ENCODE measurements around the gene TP63.
A peak's percentile ranks its signal among the peaks of the same experiment; 100 is the strongest.
"Not testable (repeated sequence)": the region's sequence is repeated elsewhere in the genome, so short reads cannot be mapped to it uniquely, and the experiment has no call there.

Gene TP63

DNA sequence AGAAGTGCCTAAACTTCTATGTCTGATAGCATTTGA is at the start of gene TP63:
Gene TP63 (plus strand): TSS at position 17 of the 36 bp plus-strand sequence. CDS start 127 bp downstream, outside the sequence.
- DNase-seq (no peak), ATAC-seq (no peak)

DNA sequence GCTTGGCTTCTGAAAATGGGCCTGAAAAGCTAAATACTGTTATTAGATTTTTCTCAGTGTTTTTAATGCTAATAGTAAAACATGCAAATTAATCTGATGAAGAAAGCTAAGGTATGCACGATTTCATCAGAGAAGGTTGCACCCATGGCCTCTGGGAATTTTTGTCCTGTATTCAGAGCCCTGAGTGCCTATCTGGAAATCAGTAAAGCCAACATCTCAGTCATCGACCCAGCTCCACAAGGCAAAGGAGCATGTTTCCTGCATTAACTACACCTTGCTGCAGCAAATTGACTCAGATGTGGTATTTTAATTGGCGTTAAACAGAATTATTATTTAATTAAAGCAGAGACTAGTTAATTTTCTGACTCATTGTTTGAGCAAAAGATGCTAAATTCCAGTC is 49.0 kb upstream of the TP63 start:
- ATAC-seq (no peak), DNase-seq (no peak)

DNA sequence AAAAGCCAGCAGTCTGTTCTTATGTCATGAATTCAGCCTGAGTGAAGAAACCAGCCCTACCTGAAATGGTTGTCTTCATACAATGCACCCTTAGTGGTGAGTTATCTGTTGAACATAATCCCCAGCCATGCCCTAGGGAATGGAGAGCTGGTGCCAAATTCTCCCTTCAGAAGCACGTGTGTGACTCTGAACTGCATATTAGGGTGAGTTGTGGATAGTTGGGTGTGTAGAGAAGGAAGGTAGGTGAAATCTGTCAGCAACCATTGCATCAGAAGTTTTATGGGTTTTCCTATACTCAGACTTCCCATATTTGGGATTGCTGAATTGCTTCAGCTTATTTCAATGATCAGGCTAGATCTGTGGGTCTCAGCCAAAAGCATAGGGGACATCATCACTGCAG is 46.5 kb upstream of the TP63 start:
- DNase-seq (no peak), ATAC-seq (no peak)

DNA sequence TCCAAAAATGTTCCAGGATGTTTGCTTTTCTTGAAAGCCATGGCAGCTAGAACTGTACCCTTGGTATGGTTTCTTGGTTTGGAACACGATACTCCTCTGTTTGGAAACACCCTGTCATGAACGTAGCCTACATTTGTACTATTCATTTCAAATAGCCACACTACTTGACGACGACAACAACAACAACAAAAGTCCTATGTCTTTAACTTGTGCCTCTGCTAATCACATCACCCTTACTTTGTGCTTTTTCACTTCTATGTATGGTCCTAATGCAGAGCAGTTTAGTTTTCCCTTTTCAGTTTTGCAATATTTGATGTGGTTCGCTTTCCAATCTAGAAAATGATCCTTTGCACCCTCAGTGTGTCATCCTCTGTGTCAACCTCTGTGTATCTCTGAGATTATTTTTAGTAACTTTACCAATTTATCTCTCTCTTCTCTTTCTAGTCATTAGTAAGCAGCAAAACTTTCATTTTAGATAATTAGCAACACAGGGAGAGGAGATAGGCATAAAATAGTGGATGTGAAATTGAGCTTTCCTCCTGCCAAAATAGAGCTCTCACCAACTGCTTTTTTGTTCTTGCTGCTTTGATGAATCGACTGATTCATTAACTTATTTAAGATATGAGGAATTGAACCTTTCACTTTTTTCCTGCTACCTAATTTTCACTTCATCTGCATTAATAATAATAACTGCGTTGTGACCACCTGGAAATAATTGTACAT is 44.1 kb upstream of the TP63 start:
- DNase-seq = no peak
- peak; percentile 85 for ATAC-seq

DNA sequence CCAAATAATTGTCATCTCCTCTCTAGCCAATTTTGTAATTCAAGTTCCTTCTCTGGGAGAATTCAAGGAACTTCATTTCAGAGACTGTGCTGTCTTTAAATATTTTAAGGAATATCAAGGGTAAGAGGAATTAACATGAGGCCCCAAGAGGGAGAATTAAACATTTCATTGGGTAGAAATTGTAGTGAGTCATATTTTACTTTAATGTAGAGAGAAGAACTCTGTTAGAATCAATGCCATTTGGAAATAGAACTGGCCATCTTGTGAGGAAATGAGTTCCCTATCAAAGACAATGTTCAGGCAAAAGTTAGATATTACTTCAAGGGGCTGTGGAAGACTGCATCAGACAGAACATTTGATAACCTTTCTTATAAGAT is 43.5 kb upstream of the TP63 start:
- no peak for DNase-seq
- no peak for ATAC-seq

DNA sequence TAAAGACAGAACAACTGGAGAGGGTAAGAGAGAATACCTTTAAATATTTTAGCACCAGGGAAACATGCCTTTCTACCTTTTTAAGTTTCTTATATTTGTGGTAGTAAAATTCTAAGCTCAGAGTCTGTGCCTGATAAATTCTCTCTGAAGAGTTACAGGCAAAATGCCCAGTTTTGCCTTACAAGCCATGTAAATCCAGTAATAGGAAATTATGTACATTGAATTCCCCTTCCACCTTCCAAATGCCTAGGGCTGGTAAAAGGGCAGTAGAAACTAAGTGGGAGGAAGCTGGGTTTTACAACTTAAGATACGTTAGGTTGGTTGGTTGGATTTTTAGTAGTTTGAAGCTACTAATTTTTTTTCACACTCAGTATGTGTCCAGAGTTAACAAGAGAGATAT is 43.1 kb upstream of the TP63 start:
- ATAC-seq (no peak), DNase-seq (no peak)

DNA sequence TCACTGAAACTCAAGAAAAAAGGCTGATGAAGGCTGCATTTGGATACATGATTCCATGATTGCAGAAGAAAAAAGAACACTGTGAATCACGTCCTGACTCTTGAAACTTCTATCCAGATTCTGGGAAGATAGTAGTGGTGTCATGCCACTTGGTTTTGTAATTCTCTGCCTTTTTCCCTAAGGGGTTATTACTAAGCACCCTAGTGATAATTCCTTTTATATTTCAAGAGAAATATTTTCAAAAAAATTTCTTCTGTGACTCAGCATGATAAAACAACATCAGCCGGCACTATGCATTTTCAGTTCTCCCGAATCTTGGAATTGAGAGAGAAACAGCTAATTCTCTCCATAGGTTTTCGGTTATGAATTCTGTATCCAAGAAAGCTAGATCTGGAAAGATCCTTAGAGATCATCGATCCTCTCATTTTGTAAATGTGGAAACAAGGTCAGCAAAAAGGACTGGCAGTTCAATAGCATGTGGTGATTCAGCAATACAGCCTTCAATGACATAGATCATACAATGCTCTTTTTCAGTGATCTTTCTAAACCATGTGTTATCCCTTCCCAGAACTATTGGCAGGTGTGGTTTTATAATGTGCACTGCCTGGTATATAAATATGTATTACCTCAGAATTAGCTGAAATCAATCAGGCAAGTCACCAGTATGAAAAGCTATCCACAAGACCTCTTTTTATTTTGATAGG is 42.6 kb upstream of the TP63 start:
- no peak for DNase-seq
- ATAC-seq = no peak

DNA sequence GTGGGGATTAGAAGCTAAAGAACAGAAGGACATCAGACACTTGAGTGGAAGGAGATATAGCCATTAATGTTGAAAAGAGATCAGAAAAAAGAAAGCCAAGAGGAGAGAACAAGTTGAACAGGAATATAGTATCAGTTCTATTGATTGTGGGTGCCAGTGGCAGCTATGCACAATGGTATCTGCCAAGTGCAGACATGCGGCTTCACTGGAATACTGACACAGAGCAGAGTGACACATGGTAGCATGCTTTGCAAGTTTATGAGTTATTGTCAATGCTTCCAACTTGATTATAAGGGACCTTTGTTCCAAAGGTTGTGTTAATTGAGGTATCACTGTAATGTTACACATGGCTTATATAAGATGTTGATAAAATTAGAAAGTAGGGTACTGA is 42.0 kb upstream of the TP63 start:
- no peak for ATAC-seq
- DNase-seq = no peak

DNA sequence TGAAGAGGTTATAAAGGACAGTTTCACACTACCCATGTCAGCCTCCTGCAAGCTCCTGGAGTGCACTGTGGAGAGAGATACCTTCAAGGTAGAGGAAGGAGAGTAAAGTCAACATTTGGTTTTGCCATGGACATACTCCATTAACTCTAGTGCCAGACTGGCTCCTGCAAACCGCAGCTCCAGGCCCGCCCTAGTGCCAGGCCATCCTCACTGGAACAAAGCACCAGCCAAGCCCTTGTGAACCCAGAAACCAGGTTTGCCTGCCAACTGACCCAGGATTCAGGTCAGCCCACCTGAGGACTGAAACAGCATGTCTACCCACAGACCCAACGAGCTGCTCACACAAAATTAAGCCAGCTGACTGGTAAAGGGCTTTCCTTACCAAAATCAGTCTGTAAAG is 41.0 kb upstream of the TP63 start:
- no peak for ATAC-seq

DNA sequence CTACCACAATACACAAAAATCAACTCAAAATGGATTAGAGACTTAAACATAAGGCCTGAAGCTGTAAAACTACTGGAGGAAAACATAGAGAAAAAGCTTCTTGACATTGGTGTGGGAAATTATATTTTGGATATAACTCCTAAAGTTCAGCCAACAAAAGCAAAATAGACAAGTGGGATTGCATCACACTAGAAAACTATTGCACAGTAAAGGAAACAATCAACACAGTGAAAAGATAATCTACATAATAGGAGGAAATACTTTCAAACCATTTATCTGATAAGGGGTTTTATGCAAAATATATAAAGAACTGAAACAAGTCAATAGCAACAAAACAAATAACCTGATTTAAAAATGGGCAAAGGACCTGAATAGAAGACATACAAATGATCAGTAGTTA is 37.6 kb upstream of the TP63 start:
- no peak for ATAC-seq
- DNase-seq = no peak

More for the DNA sequence above, 41.0 kb upstream of the TP63 start:
- no peak for DNase-seq

DNA sequence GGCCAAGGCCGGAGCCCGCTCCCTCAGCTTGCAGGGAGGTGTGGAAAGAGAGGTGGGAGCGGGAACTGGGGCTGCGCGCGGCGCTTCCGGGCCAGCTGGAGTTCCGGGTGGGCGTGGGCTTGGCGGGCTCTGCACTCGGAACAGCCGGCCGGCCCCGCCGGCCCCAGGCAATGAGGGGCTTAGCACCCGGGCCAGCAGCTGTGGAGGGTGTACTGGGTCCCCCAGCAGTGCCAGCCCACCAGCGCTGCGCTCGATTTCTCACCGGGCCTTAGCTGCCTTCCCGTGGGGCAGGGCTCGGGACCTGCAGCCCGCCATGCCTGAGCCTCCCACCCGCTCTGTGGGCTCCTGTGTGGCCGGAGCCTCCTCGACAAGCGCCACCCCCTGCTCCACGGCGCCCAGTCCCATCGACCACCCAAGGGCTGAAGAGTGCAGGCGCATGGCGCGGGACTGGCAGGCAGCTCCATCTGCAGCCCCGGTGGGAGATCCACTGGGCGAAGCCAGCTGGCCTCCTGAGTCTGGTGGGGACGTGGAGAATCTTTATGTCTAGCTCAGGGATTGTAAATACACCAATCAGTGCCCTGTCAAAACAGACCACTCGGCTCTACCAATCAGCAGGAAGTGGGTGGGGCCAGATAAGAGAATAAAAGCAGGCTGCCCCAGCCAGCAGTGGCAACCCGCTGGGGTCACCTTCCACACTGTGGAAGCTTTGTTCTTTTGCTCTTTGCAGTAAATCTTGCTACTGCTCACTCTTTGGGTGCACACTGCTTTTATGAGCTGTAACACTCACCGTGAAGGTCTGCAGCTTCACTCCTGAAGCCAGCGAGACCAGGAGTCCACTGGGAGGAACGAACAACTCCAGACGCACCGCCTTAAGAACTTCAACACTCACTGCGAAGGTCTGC is 34.9 kb upstream of the TP63 start:
- ATAC-seq, DNase-seq: not testable (repeated sequence)

DNA sequence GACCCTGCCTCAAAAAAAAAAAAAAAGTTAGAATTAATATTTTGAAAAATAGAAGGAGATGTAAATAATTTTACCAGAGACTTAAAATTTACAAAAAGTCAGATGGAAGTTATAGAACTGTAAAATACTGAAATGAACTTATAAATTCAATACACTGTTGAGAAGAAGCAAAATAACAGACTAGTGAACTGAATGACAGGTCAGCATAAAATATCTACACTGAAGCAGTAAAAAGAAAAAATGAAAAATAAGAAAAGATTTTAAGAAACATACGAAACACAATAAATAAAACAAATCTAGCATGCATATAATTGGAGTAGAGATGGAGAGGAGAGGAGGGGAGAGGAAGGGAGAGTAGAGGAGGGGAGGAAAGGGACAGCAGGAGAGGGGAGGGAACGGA is 33.3 kb upstream of the TP63 start:
- DNase-seq = no peak
- no peak for ATAC-seq

DNA sequence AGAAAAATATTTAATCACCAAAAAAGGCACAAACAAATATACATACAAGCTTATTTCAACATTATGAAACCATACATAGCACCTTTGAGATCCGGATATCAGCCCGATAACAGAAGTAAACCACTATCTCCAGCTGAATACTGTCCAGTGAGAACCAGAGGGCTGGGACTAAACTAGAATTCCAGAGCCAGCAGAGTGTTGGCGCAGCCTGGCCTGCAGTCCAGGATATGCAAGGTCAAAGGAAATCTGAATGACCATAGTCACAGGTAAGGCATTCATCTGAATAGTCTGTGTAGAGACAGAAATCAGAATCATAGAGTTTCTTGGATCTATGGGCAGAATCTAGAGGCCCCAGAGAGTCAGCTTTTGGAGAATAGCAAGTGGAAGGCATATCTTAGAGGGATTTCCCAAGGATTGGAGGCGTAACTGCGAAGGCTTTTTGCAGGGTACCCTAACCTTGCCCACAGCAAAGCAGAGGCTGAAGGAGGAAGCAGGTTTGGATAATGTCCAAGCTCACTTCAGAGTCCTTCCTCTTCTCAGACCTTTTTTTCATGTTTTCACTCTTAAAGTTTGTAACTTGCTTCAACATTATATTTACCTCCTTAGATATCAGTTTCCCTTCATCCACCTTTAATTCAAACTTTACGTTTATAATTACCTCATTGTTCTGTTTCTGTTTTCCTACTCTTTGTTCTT is 32.5 kb upstream of the TP63 start:
- ATAC-seq (no peak), DNase-seq (no peak)

DNA sequence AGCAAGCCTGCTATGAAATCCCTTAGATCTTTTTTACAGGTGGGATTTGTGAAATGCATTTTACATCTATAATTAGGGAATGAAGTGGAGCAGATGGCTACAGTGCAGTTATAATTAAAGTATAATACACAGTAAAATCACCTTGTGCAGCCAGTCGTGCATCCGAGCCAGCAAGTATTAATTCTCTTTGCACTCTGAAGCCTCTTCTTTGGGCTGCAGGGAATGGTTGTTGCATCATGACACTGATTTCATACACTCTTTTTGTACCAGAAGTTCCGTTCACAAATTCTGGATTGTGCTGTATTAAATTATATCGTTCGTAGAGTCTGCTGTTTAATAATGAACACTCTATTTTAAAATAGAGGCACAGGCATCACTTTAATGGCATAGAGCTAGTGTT is 28.7 kb upstream of the TP63 start:
- DNase-seq = no peak
- ATAC-seq = no peak

DNA sequence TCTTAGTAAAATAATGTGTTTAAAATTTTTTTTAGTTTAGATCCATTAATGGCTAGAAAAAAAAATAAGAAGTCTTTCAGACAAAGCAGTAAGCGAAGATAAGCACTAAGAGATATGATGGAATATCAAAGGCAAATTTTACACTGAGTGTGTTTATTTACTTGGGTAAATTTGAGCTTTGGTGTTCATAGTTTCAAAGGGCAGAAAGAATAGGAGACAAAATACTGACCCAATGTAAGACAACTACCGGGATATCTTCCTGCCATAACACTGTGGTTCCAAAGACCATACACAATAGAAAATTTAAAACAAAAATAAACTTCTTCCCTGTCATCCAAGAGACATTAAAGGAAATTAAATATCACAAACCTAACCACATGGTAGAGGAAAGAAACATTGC is 25.5 kb upstream of the TP63 start:
- ATAC-seq (no peak), DNase-seq (no peak)

DNA sequence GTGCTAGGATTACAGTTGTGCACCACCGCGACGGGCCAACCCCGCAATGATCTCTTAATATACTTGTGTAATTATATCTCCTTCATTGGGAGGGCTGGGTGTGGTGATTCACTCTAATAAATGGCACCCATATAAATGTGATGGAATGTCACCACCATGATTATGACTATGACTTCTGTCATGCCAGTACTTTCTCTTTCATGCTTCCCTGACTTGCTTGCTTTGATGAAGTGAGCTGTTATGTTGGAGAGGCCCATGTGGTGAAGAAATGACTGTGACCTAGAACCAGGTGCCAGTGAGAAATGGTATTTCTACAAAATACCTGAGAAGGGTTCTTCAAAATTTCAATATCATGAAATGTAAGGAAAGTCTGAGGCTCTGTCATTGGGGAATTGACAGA is 24.4 kb upstream of the TP63 start:
- no peak for DNase-seq
- peak; percentile 19 for ATAC-seq

DNA sequence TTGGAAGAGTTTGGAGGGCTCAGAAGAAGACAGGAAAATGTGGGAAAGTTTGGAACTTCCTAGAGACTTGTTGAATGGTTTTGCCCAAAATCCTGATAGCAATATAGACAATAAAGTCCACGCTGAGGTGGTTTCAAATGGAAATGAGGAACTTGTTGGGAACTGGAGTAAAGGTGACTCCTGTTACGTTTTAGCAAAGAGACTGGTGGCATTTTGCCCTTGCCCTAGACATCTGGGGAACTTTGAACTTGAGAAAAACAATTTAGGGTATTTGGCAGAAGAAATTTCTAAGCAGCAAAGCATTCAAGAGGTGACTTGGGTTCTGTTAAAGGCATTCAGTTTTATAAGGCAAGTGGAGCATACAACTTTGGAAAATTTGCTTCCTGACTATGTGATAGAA is 18.5 kb upstream of the TP63 start:
- not testable (repeated sequence) for ATAC-seq, DNase-seq

DNA sequence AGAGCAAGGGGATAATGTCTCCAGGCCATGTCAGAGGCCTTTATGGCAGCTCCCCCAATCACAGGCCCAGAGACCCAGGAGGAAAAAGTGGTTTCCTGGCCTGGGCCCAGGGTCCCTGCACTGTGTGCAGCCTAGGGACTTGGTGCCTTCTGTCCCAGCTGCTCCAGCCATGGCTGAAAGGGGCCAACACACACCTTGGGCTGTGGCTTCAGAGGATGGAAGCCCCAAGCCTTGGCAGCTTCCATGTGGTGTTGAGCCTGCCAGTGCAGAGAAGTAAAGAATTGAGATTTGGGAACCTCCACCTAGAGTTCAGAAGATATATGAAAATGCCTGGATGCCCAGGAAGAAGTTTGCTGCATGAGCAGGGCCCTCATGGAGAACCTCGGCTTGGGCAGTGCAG is 18.1 kb upstream of the TP63 start:
- DNase-seq (no peak), ATAC-seq (no peak)

DNA sequence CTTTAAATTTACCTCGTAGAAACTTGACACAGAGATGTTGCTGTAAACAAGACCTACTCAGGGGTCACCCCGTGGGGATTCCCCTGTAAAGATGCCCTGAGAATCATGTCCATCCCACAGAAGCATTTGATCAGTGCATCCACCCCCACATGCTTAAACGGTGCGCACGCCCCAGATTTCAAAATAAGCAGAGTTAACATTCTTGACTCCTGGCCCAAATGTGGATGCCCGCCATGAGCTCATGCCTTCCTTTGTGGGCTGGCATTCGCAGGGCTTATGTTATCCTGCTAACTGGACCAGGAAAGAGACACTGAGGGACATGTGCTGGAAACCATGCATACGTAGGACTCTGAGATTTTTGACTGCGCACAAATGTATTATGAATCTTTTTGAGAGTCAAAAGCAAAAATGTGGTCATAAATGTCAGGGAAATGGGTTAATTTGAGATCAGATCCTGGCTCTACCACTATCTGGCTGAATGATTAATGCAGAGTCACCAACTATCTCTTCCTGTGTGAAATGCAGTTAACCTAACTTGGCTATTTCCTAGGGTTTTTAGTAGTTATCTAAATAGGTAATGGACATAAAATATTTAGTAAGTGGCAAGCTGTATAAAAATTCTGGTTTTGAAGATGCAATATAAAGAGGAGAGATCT is 9.1 kb upstream of the TP63 start:
- ATAC-seq (peak; percentile 59), DNase-seq (no peak)

DNA sequence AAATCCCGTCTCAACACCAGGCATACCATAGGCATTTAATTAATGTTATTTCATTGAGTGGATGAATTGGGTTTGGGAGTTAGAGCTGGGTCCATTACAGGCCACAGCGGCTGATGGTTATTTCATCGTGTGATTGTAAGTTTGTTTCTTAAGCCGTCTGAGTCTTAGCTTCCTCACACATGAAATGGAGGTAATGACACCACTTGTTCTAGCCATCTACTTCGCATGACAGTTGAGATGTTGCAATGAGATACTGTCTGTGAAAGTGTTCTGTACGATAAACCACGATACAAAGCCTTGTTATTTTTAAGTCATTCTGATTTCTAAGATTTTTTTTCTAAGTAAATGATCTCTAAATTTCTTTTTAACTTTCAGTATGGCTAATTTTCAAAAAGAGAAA is 8.6 kb upstream of the TP63 start:
- ATAC-seq (no peak), DNase-seq (no peak)

DNA sequence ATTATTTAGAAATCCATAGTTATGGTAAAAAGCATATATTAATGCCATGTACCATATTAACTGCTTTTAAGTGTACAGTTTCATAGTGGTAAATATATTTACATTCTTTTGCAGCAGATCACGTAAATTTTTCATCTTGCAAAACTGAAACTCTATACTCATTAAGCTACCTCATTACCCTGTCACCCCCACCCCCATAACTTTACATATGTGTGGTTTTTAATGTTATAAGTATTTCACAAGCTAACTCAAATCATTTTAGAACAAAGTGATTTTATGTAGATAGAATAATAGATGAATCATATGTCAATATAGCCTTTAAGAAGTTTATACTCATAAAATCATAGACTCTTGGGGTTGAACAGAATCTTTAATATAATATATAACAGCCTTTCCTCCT is 7.1 kb upstream of the TP63 start:
- ATAC-seq (no peak), DNase-seq (no peak)

DNA sequence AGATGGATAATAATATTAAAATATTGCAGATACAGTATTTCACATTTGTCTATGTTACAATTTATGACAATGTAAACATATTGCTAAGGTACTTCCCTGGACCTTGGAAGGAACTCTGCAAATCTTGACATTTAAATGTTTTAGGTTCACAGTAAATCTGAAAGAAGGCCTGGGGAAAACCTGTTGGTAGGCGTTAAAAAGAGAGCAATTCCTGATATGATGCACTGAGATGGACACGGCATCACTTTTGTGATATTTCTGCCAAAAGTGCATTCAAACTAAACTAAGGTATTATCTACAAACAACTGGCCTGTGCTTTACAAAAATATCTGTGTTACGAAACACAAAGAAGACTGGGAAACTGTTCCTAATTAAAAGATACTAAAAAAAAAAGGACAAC is 6.1 kb upstream of the TP63 start:
- ATAC-seq = no peak
- no peak for DNase-seq

DNA sequence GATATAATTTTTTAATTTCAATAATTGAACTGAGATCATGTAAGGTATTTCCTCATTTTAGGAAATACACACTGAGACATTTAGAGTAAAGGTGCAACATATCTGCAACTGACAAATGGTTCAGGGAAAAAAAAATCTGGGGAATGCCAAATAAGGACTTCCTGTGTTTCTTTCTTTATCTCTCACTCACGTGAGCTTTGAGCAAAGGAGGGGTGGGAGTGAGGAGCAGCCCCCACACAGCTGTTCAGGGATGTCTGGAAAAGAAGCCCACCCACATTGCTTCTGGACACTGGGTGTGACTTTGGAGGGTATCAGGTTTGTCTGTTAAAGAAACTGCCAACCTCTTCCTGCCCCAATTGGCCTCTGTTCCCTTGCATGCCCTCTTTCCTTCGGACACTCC is 5.6 kb upstream of the TP63 start:
- ATAC-seq (no peak), DNase-seq (no peak)

Measured in stimulated activated naive CD8-positive, alpha-beta T cell treated with anti-CD3 and anti-CD28 coated beads, Interleukin-15, Interleukin-2, amounts not matched to agents 100 U/mL and 50 U/mL, for 24 hours (primary cell).